Measurements from ENCODE around the gene FCHSD2. TPM values are rescaled to one million over a fixed set of nuclear protein-coding genes. Genes with fewer than 3 reads are reported as not detected.

Gene FCHSD2
- total RNA-seq, 3 donors from 2014 or later (not counting 1 experiment from before 2014, with no cell fraction given), result 39.4 to 59.1 (median 42.1) TPM

DNA sequence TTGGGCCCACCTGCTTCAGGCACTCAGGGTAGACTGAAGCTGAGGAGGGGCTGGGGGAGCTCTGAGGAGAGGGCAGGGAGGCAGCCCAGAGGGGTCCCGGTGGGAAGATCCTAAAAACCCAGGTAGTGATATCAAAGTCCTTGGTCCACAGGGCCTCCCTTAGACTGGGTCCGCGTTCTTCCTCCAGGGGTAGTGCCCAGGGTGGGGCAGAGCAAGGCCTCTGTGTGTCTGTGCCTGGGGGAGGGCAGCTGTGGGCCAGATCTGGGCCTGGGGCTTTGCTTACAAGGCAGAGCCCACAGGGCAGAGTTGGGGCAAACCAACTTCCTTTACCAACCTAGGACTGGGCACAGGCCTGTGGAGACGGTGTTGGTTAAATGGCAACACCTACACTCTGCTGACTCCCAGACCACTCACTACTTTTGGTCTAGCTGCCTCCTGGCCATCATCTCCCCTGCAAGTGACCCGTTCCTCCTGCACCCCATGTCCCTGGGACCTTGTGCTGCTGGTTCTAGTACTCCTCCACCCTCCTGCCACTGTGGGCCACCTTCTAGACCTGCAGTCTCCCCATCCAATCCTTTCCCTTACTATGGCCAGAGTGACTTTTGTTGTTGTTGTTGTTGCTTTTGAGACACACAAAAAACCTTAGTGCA is 312.1 kb downstream of the FCHSD2 start:
- ATAC-seq, result no peak
- no peak for DNase-seq
- peaks cover 15 to 34% of the 10 kb centered on the region in 2 donors for H3K4me1 Mint-ChIP-seq
- Histone ChIP-seq H3K27ac (ENCODE audit: low read length) (no peak overlapping the region), H3K4me3 (ENCODE audit: low read length) (no peak overlapping the region), H3K9me3 (ENCODE audit: control insufficient read depth, insufficient read depth, low read length) (no peaks in the 10 kb centered on the region), H3K36me3 (ENCODE audit: control insufficient read depth, insufficient read depth, low read length) (peaks cover 34% of the 10 kb centered on the region), H3K4me1 (ENCODE audit: control insufficient read depth, insufficient read depth, low read length) (peaks cover 20% of the 10 kb centered on the region), H3K27me3 (ENCODE audit: control insufficient read depth, insufficient read depth, low read length) (no peaks in the 10 kb centered on the region)
- H3K27me3 Mint-ChIP-seq (ENCODE audit: low read depth in 2 of 2), result no peaks in the 10 kb centered on the region
- TF ChIP-seq, protein P1, sequence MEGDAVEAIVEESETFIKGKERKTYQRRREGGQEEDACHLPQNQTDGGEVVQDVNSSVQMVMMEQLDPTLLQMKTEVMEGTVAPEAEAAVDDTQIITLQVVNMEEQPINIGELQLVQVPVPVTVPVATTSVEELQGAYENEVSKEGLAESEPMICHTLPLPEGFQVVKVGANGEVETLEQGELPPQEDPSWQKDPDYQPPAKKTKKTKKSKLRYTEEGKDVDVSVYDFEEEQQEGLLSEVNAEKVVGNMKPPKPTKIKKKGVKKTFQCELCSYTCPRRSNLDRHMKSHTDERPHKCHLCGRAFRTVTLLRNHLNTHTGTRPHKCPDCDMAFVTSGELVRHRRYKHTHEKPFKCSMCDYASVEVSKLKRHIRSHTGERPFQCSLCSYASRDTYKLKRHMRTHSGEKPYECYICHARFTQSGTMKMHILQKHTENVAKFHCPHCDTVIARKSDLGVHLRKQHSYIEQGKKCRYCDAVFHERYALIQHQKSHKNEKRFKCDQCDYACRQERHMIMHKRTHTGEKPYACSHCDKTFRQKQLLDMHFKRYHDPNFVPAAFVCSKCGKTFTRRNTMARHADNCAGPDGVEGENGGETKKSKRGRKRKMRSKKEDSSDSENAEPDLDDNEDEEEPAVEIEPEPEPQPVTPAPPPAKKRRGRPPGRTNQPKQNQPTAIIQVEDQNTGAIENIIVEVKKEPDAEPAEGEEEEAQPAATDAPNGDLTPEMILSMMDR (IDR thresholded peaks at IDR 0.05), result no peak
- H3K27ac Mint-ChIP-seq, result peak overlapping the region; percentile 93 to 95
- H3K4me3 Mint-ChIP-seq, result no peak overlapping the region
- no peaks in the 10 kb centered on the region for H3K36me3 Mint-ChIP-seq
- WGBS (ENCODE audit: insufficient coverage), result 92% methylated on average over 5 of the region's 5 CpGs
- intact Hi-C loops (cut with micrococcal nuclease), result no loop called here
- no peaks in the 10 kb centered on the region for H3K9me3 Mint-ChIP-seq

DNA sequence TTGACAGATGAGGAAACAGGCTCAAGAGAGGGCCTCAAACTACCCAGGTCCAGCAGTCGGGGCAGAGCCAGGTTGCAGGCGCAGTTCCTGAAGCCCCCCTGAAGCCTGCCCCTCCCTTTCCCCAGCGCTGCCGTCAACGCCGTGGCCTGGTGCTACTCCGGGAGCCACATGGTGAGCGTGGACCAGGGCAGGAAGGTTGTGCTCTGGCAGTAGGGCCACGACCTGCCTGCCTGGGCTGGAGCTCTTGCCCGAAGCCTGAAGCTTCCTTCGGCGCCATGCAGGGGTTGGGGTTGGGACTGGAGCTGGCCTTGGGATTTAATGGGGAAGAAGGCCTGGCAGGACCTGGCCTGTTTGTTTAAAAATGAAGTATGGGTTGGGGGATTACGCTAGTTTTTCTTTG is 312.9 kb downstream of the FCHSD2 start:
- H3K36me3 Mint-ChIP-seq, result no peaks in the 10 kb centered on the region
- WGBS (ENCODE audit: insufficient coverage), result 93% methylated on average over 12 of the region's 13 CpGs
- H3K4me3 ChIP-seq (ENCODE audit: low read length), result no peak overlapping the region
- TF ChIP-seq, protein P1 (IDR thresholded peaks at IDR 0.05), result no peak
- H3K4me3 Mint-ChIP-seq, result no peak overlapping the region
- no peaks in the 10 kb centered on the region for H3K9me3 ChIP-seq (ENCODE audit: control insufficient read depth, insufficient read depth, low read length)
- H3K27me3 ChIP-seq (ENCODE audit: control insufficient read depth, insufficient read depth, low read length), result no peaks in the 10 kb centered on the region
- H3K27ac ChIP-seq (ENCODE audit: low read length), result peak overlapping the region; percentile 74
- peak overlapping the region; percentile 93 to 95 for H3K27ac Mint-ChIP-seq
- DNase-seq (no peak), ATAC-seq (no peak)
- peaks cover 38% of the 10 kb centered on the region for H3K36me3 ChIP-seq (ENCODE audit: control insufficient read depth, insufficient read depth, low read length)
- no peaks in the 10 kb centered on the region for H3K9me3 Mint-ChIP-seq
- no peaks in the 10 kb centered on the region for H3K27me3 Mint-ChIP-seq (ENCODE audit: low read depth in 2 of 2)
- intact Hi-C loops (cut with micrococcal nuclease), result no loop called here
- H3K4me1 ChIP-seq (ENCODE audit: control insufficient read depth, insufficient read depth, low read length), result peaks cover 20% of the 10 kb centered on the region
- H3K4me1 Mint-ChIP-seq, result peaks cover 13 to 34% of the 10 kb centered on the region in 2 donors

DNA sequence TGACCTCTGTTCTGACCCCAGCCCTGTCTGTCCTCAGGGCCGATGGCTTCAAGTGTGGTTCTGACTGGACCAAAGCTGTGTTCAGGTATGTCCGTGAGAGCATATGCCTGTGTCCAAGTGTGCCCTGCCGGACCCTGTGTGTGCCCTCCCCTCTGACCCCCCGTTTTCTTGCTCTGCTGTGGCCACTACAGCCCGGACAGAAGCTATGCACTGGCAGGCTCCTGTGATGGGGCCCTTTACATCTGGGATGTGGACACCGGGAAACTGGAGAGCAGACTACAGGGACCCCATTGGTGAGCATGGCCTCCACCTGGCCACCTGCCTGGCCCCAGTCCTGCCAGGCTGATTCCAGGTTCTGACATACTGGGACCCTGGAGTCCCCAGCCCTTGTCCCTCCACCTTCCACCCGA is 313.4 kb downstream of the FCHSD2 start:
- Mint-ChIP-seq H3K4me1 (peaks cover 13 to 37% of the 10 kb centered on the region in 2 donors), H3K4me3 (no peak overlapping the region), H3K36me3 (no peaks in the 10 kb centered on the region), H3K27ac (peak overlapping the region; percentile 93 to 95), H3K9me3 (no peaks in the 10 kb centered on the region), H3K27me3 (ENCODE audit: low read depth in 2 of 2) (no peaks in the 10 kb centered on the region)
- ATAC-seq (no peak), DNase-seq (no peak)
- H3K36me3 ChIP-seq (ENCODE audit: control insufficient read depth, insufficient read depth, low read length), result peaks cover 41% of the 10 kb centered on the region
- H3K27me3 ChIP-seq (ENCODE audit: control insufficient read depth, insufficient read depth, low read length), result no peaks in the 10 kb centered on the region
- no peaks in the 10 kb centered on the region for H3K9me3 ChIP-seq (ENCODE audit: control insufficient read depth, insufficient read depth, low read length)
- H3K27ac ChIP-seq (ENCODE audit: low read length), result peak overlapping the region; percentile 74
- H3K4me1 ChIP-seq (ENCODE audit: control insufficient read depth, insufficient read depth, low read length), result peaks cover 20% of the 10 kb centered on the region
- TF ChIP-seq, protein P1 (IDR thresholded peaks at IDR 0.05), result no peak
- no peak overlapping the region for H3K4me3 ChIP-seq (ENCODE audit: low read length)
- 94% methylated on average over 7 of the region's 7 CpGs for WGBS (ENCODE audit: insufficient coverage)
- intact Hi-C loops (cut with micrococcal nuclease), result no loop called here
